ENCODE measurements around the gene ACTC1.
A peak's percentile ranks its signal among the peaks of the same experiment; 100 is the strongest.

Gene ACTC1

DNA sequence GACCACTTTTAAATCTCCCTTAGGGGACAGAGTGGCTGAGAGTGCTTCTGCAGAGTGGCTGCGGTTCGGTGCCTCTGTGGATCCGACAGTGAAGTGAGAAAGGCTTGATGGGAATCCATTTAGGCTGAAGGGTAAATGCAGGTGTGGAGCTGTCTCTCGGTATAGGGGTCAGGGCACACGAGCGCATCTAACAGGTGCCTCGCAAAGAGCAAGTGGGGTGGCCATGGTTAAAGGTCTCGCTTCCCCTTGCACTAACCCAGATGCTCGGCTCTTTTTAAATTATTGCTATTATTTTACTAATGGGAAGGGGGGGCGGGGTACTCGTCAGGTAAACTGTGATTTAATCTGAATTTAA is 40.0 kb downstream of the ACTC1 start:
- no peak for DNase-seq

DNA sequence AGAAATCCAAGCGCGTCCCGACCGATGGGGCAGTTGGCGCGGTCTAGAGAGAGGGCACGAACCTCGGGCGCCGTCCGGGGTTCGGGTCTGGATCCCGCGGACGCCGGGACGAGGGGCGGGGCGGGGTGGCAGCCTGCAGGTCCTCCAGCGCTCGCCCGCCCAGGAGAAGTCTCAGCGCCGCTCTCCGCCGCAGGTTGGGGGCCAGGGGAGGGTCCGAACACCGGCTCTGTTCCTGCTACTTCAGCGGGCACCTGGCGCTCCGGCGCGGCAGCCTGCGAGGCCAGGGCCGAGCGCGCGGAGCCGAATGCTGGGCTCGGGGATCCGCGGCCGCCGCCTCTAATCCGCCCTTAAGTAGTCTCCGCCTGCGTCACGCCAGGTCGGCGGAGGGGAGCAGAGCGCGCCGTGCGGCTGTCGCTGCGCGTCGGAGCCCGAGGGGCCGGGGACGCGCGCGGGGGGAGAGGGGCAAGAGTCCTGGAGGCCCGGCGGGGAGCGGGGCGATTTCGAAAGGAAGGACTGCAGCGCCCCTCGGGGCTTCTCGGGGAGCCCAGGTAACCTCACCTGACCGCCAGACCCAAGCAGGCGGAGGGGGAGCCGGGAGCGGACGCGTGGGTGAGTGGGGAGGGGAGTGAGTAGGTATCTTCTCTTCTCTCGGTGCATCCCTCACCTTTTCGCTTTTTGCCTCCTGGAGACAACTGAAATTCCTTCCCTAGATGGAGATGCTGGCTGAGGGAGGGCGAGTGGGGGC is 40.5 kb downstream of the ACTC1 start, which contains the start of gene GJD2:
Gene GJD2, minus strand, starts transcription at position 325 of the 745 bp plus-strand sequence. CDS start 510 bp downstream, outside the sequence.
- peak; percentile 7 for DNase-seq

DNA sequence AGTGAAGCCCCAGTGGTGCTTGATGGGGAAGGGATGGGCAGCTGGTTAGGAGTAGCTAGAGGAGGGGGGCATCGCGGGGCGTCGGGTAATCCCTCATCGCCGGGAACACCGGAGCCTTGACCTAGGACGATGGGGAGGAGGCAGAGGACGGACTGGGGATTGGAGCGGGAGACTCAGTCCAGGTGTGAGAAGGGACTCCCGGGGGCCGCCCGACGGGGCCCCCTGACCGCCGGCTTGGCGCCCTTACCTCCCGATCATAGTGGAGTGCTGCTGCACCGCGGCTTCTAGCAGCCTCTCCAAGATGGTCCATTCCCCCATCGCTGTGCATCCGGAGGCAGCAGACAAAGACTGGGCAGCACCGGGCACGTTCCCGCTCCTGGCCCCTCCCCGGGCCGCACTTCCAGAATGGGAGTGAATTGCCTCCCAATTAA is 41.2 kb downstream of the ACTC1 start:
- no peak for DNase-seq

DNA sequence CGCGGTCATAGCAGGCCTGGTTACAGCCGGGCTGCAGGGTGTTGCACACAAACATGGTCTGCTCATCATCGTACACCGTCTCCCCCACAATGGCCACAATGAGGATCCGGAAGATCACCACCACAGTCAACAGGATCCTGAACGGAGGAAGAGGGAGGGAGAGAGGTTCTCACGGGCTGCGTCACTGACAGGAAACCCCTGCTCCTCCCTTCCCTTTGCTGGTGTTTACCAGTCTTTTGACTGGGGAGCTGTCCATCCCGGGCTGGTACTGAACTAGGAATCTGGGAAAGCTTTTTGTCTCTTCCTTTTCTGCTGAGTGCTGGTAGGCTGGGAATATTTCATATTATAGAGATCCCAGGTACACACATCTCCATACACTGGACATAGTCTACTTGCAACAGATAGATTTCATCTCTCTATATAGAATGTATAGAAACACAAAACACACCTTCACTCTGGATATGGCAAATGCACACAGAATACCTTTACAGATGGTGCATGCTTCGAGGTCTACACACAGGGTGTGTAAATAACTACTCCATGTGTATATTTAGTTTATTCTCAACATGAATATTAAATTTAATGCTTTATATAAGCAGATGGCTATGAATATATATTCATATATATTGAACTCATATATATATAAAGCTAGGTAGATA is 42.0 kb downstream of the ACTC1 start:
- DNase-seq: no peak

DNA sequence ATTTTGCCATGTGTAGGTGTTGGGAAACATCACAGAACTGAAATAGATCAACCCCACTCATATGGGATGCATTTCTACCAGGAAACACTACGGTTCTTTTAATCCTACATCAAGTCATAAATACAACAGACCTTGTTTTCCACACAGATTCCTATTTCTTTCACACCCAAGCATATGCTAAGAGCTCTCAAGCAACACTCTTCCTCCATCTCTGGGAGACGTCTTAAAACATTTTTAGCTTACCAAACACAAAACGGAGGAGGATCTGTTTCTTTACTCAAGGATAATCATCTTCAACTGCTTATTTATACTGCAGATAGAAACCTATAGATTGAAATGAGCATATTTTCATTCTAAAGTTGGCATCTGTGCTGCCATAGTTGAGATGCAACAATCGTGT is 45.7 kb downstream of the ACTC1 start:
- DNase-seq: no peak

All from stimulated activated CD4-positive, alpha-beta T cell treated with anti-CD3 and anti-CD28 coated beads, Interleukin-15, amount 100 ng/mL, for 24 hours (primary cell).